GM21619 (cell line): ENCODE data around the gene ARL8A.
"Not testable (repeated sequence)": the region's sequence is repeated elsewhere in the genome, so short reads cannot be mapped to it uniquely, and the experiment has no call there.

Experiments used
- ATAC-seq: cut with Tn5 transposase; IDR thresholded peaks from one replicate; pipeline ENCODE4 v1.9.1; 2021; ENCODE audit not compliant: unreplicated experiment

Gene ARL8A

GRCh38 chr1:202176949-202177927, 32.7 kb upstream of the ARL8A start:
- no peak for ATAC-seq

DNA sequence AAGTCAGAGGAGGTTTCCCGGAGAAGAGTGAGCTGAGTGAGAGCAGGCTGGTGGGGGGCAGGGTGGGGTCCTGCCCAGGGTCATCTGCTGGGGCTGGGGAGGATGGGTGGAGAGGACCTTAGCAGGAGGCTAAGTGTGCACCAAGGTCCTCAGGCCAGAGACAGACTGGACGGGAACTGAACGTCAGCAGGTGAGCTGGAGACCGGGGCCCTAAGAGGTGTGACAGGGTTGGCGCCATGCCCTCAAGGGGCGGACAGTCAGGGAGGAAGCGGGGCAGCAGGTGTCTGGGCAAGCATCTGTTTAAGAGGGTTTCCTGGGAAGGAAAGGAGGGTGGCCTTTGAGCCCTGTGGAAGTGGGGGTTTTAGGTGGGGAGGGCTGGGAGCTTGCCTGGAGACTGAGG, 29.5 kb upstream of the ARL8A start:
- no peak for ATAC-seq

DNA sequence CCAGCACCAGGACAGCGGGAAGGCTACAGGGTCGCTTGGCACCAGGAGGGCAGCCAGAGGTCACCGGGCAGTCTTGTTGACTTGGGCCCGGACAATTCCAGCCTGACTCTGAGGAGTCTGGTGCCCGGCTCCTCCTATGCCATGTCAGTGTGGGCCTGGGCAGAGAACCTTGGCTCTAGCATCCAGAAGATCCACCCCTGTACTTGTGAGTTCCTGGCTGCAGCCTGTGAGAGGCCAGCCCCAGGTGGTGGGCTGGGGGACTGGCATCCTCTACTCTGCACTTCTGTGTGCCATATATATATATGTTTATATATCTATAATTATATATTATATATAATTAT, 27.4 kb upstream of the ARL8A start:
- ATAC-seq = no peak

DNA sequence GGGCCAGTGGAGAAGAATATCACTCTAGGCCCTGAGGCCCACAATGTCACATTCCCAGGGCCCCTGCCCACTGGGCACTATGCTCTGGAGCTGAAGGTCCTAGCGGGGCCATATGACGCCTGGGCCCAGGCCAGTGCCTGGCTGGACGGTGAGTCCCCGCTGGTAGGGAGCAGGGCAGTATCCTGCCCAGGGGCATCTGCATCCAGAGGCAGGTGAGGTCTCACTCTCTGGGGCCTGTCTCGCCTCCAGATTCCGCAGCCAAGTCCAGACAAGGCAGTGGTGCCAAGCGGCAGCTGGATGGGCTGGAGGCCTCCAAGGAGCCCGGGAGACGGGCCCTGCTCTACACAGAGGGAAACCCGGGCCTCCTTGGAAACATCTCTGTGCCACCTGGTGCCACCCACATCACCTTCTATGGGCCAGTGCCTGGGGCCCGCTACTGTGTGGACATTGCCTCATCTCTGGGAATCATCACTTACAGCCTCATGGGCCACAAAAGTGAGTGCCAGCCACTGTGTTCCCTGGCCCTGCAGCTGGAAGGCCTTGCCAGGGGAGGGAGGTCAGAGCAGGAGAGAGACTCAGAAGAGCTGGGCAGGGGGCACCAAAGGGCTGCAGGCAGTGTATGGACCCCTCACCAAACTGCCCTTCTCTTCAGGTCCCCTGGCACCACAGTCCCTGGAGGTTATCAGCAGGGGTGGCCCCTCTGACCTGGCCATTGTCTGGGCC, 26.9 kb upstream of the ARL8A start:
- no peak for ATAC-seq

DNA sequence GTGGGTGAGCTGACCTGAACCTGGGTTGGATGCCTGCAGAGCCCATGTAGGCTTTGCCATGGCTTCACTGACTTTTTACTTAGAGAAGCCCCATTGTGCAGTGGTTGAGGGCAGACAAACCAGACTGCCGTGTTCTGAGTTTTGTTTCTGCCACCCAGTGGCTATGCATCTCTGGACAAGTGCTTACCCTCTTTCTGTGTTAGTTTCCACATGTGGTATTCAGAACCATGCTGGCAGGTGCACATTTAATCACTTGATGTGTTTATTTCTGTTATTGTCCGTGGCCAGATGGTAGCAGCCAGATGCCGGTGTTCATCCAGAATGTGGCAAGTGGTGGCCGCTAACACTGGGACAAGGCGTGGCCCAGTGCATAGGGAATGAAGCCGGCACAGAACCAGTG, 26.2 kb upstream of the ARL8A start:
- no peak for ATAC-seq

- no peak for ATAC-seq
These were observed 24.3 kb upstream of the ARL8A start for GRCh38 chr1:202168861-202169260.

DNA sequence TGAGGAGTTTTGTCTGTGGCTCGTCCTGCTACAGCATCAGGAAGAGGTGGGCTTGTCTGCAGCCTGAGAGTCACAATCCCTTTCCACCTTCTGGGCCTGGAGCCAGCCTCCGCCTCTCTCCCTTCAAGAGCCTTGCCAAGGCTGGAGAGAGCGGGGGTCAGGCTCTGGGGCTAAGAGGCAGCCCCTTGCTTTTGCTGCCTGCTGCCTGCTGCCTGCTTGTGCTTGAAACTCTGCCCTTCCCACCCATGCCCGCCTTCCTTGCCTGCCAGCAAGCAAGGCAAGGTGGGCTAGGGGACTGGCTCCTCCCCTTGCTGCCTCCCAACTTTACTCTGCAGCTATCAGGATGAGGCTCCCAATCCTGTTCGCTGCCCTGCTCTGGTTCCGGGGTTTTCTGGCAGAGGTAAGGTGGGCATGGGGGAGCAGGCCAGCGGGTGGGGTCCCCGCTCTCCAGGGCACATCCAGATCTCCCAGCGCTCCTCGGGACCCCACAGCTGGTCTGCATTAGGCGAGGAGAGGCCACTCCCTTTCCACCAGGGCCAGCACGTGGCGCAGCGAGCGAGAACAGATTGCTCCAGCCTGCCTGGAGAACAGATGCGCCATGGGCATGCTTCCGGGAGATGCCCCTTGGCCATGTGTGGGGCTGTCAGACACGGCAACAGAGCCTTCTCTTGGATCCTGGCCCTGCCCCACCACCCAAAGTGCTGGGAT, 23.3 kb upstream of the ARL8A start:
- ATAC-seq = no peak

DNA sequence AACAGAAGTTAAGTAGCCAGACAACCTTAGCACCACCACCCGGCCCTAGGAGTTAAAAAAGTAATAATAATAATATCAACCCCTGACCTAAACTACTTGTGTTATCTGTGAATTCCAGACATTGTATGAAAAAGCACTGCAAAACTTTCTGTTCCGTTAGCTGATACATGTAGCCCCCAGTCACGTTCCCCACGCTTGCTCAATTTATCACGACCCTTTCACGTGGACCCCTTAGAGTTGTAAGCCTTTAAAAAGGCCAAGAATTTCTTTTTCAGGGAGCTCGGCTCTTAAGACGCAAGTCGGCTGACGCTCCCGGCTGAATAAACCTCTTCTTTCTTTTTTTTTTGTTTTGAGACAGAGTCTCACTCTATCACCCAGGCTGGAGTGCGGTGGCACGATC, 22.5 kb upstream of the ARL8A start:
- ATAC-seq = not testable (repeated sequence)

GRCh38 chr1:202165942-202166843, 21.7 kb upstream of the ARL8A start:
- no peak for ATAC-seq

- ATAC-seq = no peak
These were observed 20.9 kb upstream of the ARL8A start for GRCh38 chr1:202165267-202165941.

- peak; percentile 58 for ATAC-seq
These were observed 19.9 kb upstream of the ARL8A start for GRCh38 chr1:202164271-202165037.

- no peak for ATAC-seq
These were observed 19.0 kb upstream of the ARL8A start for GRCh38 chr1:202163281-202164270.

GRCh38 chr1:202162418-202163280, 18.1 kb upstream of the ARL8A start:
- no peak for ATAC-seq

- no peak for ATAC-seq
These were observed 17.5 kb upstream of the ARL8A start for GRCh38 chr1:202162047-202162417.

- no peak for ATAC-seq
These were observed 16.9 kb upstream of the ARL8A start for GRCh38 chr1:202161151-202162046.

- ATAC-seq = peak; percentile 33
These were observed 15.9 kb upstream of the ARL8A start, which contains the start of gene PTPN7 for GRCh38 chr1:202160377-202160940. PTPN7 (minus strand) TSS chr1:202160602; CDS start chr1:202159402, 1,200 bp downstream.
